Measurements from ENCODE around the gene CAMK2A. TPM values are rescaled to one million over a fixed set of nuclear protein-coding genes. Genes with fewer than 3 reads are reported as not detected.

Gene CAMK2A
- total and polyA plus RNA-seq, 4 donors = under 0.01 TPM; not detected in 3

DNA sequence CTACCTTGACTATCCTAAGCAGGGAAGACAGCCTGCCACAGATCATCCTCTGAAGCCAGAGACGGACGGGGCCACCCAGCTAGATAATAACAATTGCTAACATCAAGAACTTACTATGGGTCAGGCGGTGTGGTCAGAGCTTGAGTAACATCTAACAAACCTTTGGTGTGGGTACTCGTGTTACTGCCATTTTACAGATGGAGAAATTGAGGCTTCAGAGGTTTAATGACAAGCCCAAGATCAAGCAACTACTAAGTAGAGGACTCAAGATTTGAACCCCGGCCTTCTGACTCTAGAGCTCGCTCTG lies 29.9 kb upstream of the CAMK2A start (continued):
- TF ChIP-seq, protein P1, sequence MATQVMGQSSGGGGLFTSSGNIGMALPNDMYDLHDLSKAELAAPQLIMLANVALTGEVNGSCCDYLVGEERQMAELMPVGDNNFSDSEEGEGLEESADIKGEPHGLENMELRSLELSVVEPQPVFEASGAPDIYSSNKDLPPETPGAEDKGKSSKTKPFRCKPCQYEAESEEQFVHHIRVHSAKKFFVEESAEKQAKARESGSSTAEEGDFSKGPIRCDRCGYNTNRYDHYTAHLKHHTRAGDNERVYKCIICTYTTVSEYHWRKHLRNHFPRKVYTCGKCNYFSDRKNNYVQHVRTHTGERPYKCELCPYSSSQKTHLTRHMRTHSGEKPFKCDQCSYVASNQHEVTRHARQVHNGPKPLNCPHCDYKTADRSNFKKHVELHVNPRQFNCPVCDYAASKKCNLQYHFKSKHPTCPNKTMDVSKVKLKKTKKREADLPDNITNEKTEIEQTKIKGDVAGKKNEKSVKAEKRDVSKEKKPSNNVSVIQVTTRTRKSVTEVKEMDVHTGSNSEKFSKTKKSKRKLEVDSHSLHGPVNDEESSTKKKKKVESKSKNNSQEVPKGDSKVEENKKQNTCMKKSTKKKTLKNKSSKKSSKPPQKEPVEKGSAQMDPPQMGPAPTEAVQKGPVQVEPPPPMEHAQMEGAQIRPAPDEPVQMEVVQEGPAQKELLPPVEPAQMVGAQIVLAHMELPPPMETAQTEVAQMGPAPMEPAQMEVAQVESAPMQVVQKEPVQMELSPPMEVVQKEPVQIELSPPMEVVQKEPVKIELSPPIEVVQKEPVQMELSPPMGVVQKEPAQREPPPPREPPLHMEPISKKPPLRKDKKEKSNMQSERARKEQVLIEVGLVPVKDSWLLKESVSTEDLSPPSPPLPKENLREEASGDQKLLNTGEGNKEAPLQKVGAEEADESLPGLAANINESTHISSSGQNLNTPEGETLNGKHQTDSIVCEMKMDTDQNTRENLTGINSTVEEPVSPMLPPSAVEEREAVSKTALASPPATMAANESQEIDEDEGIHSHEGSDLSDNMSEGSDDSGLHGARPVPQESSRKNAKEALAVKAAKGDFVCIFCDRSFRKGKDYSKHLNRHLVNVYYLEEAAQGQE (IDR thresholded peaks at IDR 0.05) = no peak

- no peak for DNase-seq (ENCODE audit: low spot score)
These were observed 29.3 kb upstream of the CAMK2A start for GRCh38 chr5:150318613-150319483.

GRCh38 chr5:150317048-150318003 lies 27.8 kb upstream of the CAMK2A start:
- H3K27ac ChIP-seq (ENCODE audit: low read depth in 1 of 2, low read length in 2 of 2) = no peak overlapping the region
- DNase-seq (ENCODE audit: low spot score) = no peak
- TF ChIP-seq, protein P2, sequence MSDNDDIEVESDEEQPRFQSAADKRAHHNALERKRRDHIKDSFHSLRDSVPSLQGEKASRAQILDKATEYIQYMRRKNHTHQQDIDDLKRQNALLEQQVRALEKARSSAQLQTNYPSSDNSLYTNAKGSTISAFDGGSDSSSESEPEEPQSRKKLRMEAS (IDR thresholded peaks at IDR 0.05) = no peak
- no peak for TF ChIP-seq RXRA (IDR thresholded peaks at IDR 0.05)
- TF ChIP-seq FOXA1 (IDR thresholded peaks at IDR 0.05) = no peak
- TF ChIP-seq, protein P3, sequence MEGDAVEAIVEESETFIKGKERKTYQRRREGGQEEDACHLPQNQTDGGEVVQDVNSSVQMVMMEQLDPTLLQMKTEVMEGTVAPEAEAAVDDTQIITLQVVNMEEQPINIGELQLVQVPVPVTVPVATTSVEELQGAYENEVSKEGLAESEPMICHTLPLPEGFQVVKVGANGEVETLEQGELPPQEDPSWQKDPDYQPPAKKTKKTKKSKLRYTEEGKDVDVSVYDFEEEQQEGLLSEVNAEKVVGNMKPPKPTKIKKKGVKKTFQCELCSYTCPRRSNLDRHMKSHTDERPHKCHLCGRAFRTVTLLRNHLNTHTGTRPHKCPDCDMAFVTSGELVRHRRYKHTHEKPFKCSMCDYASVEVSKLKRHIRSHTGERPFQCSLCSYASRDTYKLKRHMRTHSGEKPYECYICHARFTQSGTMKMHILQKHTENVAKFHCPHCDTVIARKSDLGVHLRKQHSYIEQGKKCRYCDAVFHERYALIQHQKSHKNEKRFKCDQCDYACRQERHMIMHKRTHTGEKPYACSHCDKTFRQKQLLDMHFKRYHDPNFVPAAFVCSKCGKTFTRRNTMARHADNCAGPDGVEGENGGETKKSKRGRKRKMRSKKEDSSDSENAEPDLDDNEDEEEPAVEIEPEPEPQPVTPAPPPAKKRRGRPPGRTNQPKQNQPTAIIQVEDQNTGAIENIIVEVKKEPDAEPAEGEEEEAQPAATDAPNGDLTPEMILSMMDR (IDR thresholded peaks at IDR 0.05; ENCODE audit: low read depth, low read length, missing input control) = no peak
- no peak for TF ChIP-seq YY1 (IDR thresholded peaks at IDR 0.05)
- no peak for TF ChIP-seq EGR1 (IDR thresholded peaks at IDR 0.05; ENCODE audit: low read depth in 2 of 2)
- TF ChIP-seq HNF4A (conservative IDR thresholded peaks at IDR 0.05) = no peak
- no peak for TF ChIP-seq HNF4G (IDR thresholded peaks at IDR 0.05)
- TF ChIP-seq, protein P4, sequence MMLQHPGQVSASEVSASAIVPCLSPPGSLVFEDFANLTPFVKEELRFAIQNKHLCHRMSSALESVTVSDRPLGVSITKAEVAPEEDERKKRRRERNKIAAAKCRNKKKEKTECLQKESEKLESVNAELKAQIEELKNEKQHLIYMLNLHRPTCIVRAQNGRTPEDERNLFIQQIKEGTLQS (IDR thresholded peaks at IDR 0.05) = no peak
- TF ChIP-seq GABPA (IDR thresholded peaks at IDR 0.05 in 1 of 2, conservative IDR thresholded peaks at IDR 0.05 in 1 of 2) = no peak
- TF ChIP-seq, protein P5, sequence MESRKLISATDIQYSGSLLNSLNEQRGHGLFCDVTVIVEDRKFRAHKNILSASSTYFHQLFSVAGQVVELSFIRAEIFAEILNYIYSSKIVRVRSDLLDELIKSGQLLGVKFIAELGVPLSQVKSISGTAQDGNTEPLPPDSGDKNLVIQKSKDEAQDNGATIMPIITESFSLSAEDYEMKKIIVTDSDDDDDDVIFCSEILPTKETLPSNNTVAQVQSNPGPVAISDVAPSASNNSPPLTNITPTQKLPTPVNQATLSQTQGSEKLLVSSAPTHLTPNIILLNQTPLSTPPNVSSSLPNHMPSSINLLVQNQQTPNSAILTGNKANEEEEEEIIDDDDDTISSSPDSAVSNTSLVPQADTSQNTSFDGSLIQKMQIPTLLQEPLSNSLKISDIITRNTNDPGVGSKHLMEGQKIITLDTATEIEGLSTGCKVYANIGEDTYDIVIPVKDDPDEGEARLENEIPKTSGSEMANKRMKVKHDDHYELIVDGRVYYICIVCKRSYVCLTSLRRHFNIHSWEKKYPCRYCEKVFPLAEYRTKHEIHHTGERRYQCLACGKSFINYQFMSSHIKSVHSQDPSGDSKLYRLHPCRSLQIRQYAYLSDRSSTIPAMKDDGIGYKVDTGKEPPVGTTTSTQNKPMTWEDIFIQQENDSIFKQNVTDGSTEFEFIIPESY (IDR thresholded peaks at IDR 0.05) = no peak
- no peak for TF ChIP-seq NR2F2 (IDR thresholded peaks at IDR 0.05)

More at GRCh38 chr5:150318613-150319483, 29.3 kb upstream of the CAMK2A start:
- 86% methylated on average over 9 of the region's 9 CpGs for WGBS
- Histone ChIP-seq H3K4me1 (ENCODE audit: control insufficient read depth in 4 of 4, insufficient read depth in 4 of 4, low read length in 3 of 4) (no peaks in the 10 kb centered on the region), H3K27ac (ENCODE audit: low read depth in 1 of 2, low read length in 2 of 2) (no peak overlapping the region), H3K27me3 (ENCODE audit: control insufficient read depth in 4 of 4, insufficient read depth in 4 of 4, low read length in 3 of 4) (no peaks in the 10 kb centered on the region), H3K9me3 (ENCODE audit: control insufficient read depth in 4 of 4, low read length in 3 of 4) (no peaks in the 10 kb centered on the region), H3K9ac (ENCODE audit: low read depth in 1 of 2, low read length in 2 of 2) (no peak overlapping the region), H3K4me3 (ENCODE audit: low read depth in 1 of 3, low read length in 3 of 3) (no peak overlapping the region), H3K36me3 (ENCODE audit: control insufficient read depth in 4 of 4, insufficient read depth in 3 of 4, low read depth in 1 of 4, low read length in 3 of 4) (no peaks in the 10 kb centered on the region)
- TF ChIP-seq FOXA1 (IDR thresholded peaks at IDR 0.05) (no peak), SP1 (IDR thresholded peaks at IDR 0.05) (no peak), HNF4A (conservative IDR thresholded peaks at IDR 0.05) (no peak), EGR1 (IDR thresholded peaks at IDR 0.05; ENCODE audit: low read depth in 2 of 2) (no peak)
- TF ChIP-seq, protein P3 (IDR thresholded peaks at IDR 0.05; ENCODE audit: low read depth, low read length, missing input control) = no peak
- TF ChIP-seq, protein P4 (IDR thresholded peaks at IDR 0.05) = no peak

More at GRCh38 chr5:150317048-150318003, 27.8 kb upstream of the CAMK2A start:
- Histone ChIP-seq H3K4me3 (ENCODE audit: low read depth in 1 of 3, low read length in 3 of 3) (no peak overlapping the region), H3K9ac (ENCODE audit: low read depth in 1 of 2, low read length in 2 of 2) (no peak overlapping the region), H3K27me3 (ENCODE audit: control insufficient read depth in 4 of 4, insufficient read depth in 4 of 4, low read length in 3 of 4) (no peaks in the 10 kb centered on the region), H3K9me3 (ENCODE audit: control insufficient read depth in 4 of 4, low read length in 3 of 4) (no peaks in the 10 kb centered on the region), H3K4me1 (ENCODE audit: control insufficient read depth in 4 of 4, insufficient read depth in 4 of 4, low read length in 3 of 4) (no peaks in the 10 kb centered on the region), H3K36me3 (ENCODE audit: control insufficient read depth in 4 of 4, insufficient read depth in 3 of 4, low read depth in 1 of 4, low read length in 3 of 4) (no peaks in the 10 kb centered on the region)
- 88% methylated on average over 11 of the region's 11 CpGs for WGBS
